Measurements from ENCODE around the gene PSIP1. TPM values are rescaled to one million over a fixed set of nuclear protein-coding genes. Genes with fewer than 3 reads are reported as not detected.

Gene PSIP1
- total RNA-seq, 1 donor = 38.4 TPM

DNA sequence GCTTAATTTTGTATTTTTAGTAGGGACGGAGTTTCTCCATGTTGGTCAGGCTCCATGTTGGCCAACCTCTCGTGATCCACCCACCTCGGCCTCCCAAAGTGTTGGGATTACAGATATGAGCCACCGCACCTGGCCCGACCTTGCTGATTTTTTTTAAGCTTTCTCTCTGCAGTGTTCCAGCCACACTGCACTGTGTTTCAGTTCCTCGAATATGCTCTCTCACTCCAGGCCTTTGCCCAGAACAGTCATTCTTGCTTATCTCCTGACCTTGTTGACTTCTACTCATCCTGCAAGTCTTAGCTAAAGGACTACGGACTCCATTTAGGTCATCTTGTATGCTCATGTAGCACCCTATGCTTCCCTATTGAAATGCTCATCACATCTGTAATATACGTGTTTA lies 84.8 kb downstream of the PSIP1 start:
- DNase-seq (ENCODE audit: low read depth) = no peak
- no peak overlapping the region for H3K4me3 ChIP-seq (ENCODE audit: low read depth, low read length)
- no peak for TF ChIP-seq CTCF (IDR thresholded peaks at IDR 0.05; ENCODE audit: insufficient read depth, low read depth, low read length)

DNA sequence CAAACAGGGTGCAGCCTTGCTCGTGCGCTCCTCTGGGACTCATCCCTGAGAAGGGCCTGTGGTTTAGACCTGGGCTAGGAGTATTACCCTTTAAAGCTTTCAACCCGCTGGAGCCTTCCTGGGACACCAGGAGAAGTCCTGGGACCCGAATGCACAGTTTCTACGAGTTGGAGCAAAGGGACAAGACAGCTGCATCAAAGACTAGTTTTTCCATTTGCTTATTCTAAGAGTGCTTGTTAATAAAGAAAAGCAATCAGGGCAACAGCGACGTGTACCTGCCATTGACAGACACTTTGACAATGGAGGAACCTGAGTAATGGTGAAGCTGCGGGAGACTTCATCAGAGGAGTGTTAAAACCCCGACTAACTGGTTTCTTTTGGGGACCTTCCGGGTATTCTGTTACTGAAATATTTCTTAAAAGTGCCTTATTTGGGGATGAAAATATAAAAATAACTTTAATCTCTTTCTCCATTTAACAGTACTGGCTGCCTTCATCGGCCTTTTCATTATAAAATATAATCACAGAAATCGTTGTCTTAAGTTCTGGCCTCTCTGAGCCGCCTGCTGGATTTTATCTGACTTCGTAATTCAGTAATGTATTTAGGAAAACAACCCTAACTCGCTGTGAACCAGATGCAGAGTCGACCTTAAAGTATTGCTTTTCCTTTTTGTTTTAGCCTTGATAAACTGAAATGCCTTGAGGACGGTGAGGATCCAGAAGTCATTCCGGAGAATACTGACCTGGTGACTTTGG lies 87.4 kb downstream of the PSIP1 start:
- peak; percentile 35 for TF ChIP-seq CTCF (IDR thresholded peaks at IDR 0.05; ENCODE audit: insufficient read depth, low read depth, low read length)
- peak; percentile 50 for DNase-seq (ENCODE audit: low read depth)
- H3K4me3 ChIP-seq (ENCODE audit: low read depth, low read length) = peak overlapping the region; percentile 98

DNA sequence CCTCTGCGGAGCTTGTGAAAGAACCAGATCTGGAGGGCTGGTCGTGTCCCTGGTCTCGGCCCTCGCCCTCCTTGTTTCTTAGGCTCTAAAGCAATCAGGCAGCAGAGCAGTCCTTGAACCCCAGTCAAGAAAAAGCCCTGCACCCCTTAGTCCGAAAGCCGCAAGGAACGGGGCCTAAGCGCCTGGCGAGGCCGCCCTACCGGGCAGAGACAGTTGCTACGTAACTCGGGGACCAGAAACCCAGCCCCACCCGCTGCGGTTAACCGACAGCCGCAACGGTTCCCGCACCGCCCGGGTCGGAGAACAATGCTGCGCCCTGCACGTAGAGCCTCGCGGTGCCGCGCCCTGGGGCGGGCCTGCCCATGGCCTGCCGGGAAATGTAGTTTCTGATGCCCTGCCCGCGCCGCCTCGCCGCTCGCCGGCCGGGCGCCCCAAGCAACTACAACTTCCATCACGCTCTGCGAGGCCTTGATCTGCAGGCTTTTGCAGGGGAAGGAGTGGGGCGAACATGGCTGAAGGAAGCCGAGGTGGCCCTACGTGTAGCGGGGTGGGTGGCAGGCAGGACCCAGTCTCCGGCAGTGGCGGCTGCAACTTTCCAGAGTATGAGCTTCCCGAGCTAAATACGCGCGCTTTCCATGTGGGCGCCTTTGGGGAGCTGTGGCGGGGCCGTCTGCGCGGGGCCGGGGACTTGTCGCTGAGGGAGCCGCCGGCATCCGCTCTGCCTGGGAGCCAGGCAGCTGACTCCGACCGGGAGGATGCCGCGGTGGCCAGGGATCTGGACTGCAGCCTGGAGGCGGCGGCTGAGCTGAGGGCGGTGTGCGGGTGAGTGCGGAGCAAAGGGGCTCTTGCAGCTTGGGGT lies 88.2 kb downstream of the PSIP1 start, which contains the start of gene SNAPC3:
Gene SNAPC3, plus strand, starts transcription at position 505 of the 859 bp plus-strand sequence. Its CDS starts 4 bp downstream, at position 509.
- TF ChIP-seq CTCF (IDR thresholded peaks at IDR 0.05; ENCODE audit: insufficient read depth, low read depth, low read length) = no peak
- H3K4me3 ChIP-seq (ENCODE audit: low read depth, low read length) = peak within 1 kb of the TSS; percentile 98
- peak; percentile 95 for DNase-seq (ENCODE audit: low read depth)

- DNase-seq (ENCODE audit: low read depth) = no peak
- H3K4me3 ChIP-seq (ENCODE audit: low read depth, low read length) = peak overlapping the region; percentile 98
- no peak for TF ChIP-seq CTCF (IDR thresholded peaks at IDR 0.05; ENCODE audit: insufficient read depth, low read depth, low read length)
Measured at GRCh38 chr9:15421990-15422371, 88.8 kb downstream of the PSIP1 start.

- no peak for TF ChIP-seq CTCF (IDR thresholded peaks at IDR 0.05; ENCODE audit: insufficient read depth, low read depth, low read length)
- DNase-seq (ENCODE audit: low read depth) = no peak
- H3K4me3 ChIP-seq (ENCODE audit: low read depth, low read length) = no peak overlapping the region
Measured at GRCh38 chr9:15421532-15421931, 89.2 kb downstream of the PSIP1 start.

GRCh38 chr9:15420796-15421195 lies 90.0 kb downstream of the PSIP1 start:
- no peak for TF ChIP-seq CTCF (IDR thresholded peaks at IDR 0.05; ENCODE audit: insufficient read depth, low read depth, low read length)
- H3K4me3 ChIP-seq (ENCODE audit: low read depth, low read length) = no peak overlapping the region
- no peak for DNase-seq (ENCODE audit: low read depth)

All from fibroblast of villous mesenchyme (primary cell).